SK-N-SH treated with all-trans-retinoic acid at 6 μM for 48 hours (cell line): ENCODE measurements around the gene TPH2.

Experiments
- CSDC2 ChIP-seq: fragments of 250-450 bp; sonication (Bioruptor Pico); IDR thresholded peaks from 2 replicates; pipeline ENCODE4 v1.5.0; 2020; ENCODE audit warnings: mild to moderate bottlenecking, moderate library complexity
- OSR1 ChIP-seq: fragments of 250-450 bp; sonication (Bioruptor Pico); IDR thresholded peaks from 2 replicates; pipeline ENCODE4 v1.8.0; 2022; ENCODE audit warnings: moderate library complexity, mild to moderate bottlenecking, inconsistent platforms
- PPARA ChIP-seq: fragments of 250-450 bp; sonication (Bioruptor Pico); IDR thresholded peaks from 2 replicates; pipeline ENCODE4 v1.5.0; 2020; ENCODE audit warnings: mild to moderate bottlenecking, borderline replicate concordance
- SNAI2 ChIP-seq: fragments of 250-450 bp; sonication (Bioruptor Pico); IDR thresholded peaks from 2 replicates; pipeline ENCODE4 v1.5.0; 2020; ENCODE audit warnings: mild to moderate bottlenecking, moderate library complexity
- ZNF70 ChIP-seq: fragments of 450-650 bp; formaldehyde crosslinking; IDR thresholded peaks from 2 replicates; pipeline ENCODE4 v1.5.0; 2020; ENCODE audit warnings: mild to moderate bottlenecking, moderate library complexity

DNA sequence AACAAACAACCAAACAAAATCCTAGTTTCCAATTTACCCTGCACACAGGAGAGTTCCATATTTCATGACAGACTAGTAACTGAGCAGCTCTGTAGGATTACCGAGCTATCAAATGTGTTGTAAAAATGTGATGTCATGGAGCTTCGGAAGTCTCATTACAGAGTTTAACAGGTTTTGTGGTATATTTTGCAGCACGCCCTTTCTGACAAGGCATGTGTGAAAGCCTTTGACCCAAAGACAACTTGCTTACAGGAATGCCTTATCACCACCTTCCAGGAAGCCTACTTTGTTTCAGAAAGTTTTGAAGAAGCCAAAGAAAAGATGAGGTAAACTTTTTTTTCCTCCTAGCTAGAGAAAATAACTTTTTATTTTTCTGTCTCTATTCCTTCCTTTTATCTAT is 92.4 kb downstream of the TPH2 start:
- TF ChIP-seq ZNF70 (no peak), OSR1 (CRISPR knock-in tag) (no peak), PPARA (CRISPR knock-in tag) (no peak), CSDC2 (CRISPR knock-in tag) (no peak), SNAI2 (CRISPR knock-in tag) (no peak)
